ENCODE results near the gene LRSAM1. TPM values are rescaled to one million over a fixed set of nuclear protein-coding genes. Genes with fewer than 3 reads are reported as not detected.

The LRSAM1 gene
- total and polyA plus RNA-seq, 9 of the 15 experiments (the other 6 are each of a cell fraction or from before 2014, with no cell fraction given) = 0.07 to 16.2 (median 4.7) TPM

DNA sequence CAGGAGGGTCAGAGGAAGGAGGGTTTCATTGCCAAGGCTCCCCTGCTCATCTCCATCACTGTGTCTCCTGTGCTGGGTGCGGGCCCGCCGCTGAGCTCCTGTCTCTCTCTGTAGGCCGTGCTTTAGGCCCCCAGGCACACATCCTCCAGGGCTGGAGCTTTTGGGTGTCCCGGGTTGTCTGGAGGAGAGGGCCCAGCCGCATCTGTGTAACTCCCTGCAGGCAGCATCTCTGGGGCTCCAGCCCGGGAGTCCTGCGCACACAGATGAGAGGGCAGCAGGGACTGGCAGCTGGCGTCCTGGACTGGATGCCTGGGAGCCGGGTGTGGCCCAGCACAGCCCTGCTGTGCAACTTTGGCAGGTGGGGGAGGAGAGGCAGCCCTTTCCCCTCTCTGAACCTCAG, 40.2 kb downstream of the LRSAM1 start (continued):
- TF ChIP-seq, protein P1, sequence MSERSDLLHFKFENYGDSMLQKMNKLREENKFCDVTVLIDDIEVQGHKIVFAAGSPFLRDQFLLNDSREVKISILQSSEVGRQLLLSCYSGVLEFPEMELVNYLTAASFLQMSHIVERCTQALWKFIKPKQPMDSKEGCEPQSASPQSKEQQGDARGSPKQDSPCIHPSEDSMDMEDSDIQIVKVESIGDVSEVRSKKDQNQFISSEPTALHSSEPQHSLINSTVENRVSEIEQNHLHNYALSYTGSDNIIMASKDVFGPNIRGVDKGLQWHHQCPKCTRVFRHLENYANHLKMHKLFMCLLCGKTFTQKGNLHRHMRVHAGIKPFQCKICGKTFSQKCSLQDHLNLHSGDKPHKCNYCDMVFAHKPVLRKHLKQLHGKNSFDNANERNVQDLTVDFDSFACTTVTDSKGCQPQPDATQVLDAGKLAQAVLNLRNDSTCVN (CRISPR knock-in tag; IDR thresholded peaks at IDR 0.05) = no peak
- no peak for TF ChIP-seq ZNF24 (IDR thresholded peaks at IDR 0.05)
- TF ChIP-seq SMAD3 (CRISPR knock-in tag; conservative IDR thresholded peaks at IDR 0.05) = no peak
- no peak for TF ChIP-seq TAF7 (tag; IDR thresholded peaks at IDR 0.05)
- TF ChIP-seq ZNF347 (CRISPR knock-in tag; IDR thresholded peaks at IDR 0.05; ENCODE audit: low read depth) = no peak
- TF ChIP-seq, protein P2, sequence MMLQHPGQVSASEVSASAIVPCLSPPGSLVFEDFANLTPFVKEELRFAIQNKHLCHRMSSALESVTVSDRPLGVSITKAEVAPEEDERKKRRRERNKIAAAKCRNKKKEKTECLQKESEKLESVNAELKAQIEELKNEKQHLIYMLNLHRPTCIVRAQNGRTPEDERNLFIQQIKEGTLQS (IDR thresholded peaks at IDR 0.05) = no peak
- TF ChIP-seq, protein P2 (CRISPR knock-in tag; conservative IDR thresholded peaks at IDR 0.05) = no peak
- no peak for TF ChIP-seq IRF2 (CRISPR knock-in tag; IDR thresholded peaks at IDR 0.05)
- TF ChIP-seq, protein P3, sequence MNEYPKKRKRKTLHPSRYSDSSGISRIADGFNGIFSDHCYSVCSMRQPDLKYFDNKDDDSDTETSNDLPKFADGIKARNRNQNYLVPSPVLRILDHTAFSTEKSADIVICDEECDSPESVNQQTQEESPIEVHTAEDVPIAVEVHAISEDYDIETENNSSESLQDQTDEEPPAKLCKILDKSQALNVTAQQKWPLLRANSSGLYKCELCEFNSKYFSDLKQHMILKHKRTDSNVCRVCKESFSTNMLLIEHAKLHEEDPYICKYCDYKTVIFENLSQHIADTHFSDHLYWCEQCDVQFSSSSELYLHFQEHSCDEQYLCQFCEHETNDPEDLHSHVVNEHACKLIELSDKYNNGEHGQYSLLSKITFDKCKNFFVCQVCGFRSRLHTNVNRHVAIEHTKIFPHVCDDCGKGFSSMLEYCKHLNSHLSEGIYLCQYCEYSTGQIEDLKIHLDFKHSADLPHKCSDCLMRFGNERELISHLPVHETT (CRISPR knock-in tag; conservative IDR thresholded peaks at IDR 0.05 in 1 of 2, IDR thresholded peaks at IDR 0.05 in 1 of 2) = no peak
- no peak for TF ChIP-seq SUPT5H (IDR thresholded peaks at IDR 0.05)

All from K562 (cell line).